Parathyroid adenoma (tissue), 2 donors: ENCODE results near the gene GALNTL6.

ENCODE experiments used
- H2AFZ ChIP-seq: fragments of 300-600 bp; sonication (generic); one replicate; pipeline ENCODE4 v1.7.0; 2017; ENCODE audit warnings: antibody characterized with exemption, mild to moderate bottlenecking
- H3K27ac ChIP-seq: fragments of 300-600 bp; sonication (generic); one replicate; pipeline ENCODE4 v1.7.0; 2017
- H3K27me3 ChIP-seq: fragments of 300-600 bp; sonication (generic); one replicate; pipeline ENCODE4 v1.7.0; 2017; ENCODE audit warnings: low read length; ENCODE audit not compliant: control insufficient read depth, insufficient read depth
- H3K36me3 ChIP-seq: fragments of 300-600 bp; sonication (generic); one replicate; pipeline ENCODE4 v1.7.0; 2017; ENCODE audit warnings: low read length; ENCODE audit not compliant: control insufficient read depth, insufficient read depth
- H3K4me1 ChIP-seq: fragments of 300-600 bp; sonication (generic); one replicate; pipeline ENCODE4 v1.7.0; 2017; ENCODE audit warnings: control low read depth
- H3K4me2 ChIP-seq: fragments of 300-600 bp; sonication (generic); one replicate; pipeline ENCODE4 v1.7.0; 2017; ENCODE audit warnings: low read length
- H3K4me3 ChIP-seq: fragments of 300-600 bp; sonication (generic); one replicate; pipeline ENCODE4 v1.7.0; 2017; ENCODE audit warnings: low read depth, low read length
- H3K79me2 ChIP-seq: fragments of 300-600 bp; sonication (generic); one replicate; pipeline ENCODE4 v1.7.0; 2017; ENCODE audit warnings: control low read depth
- H3K9ac ChIP-seq: fragments of 300-600 bp; sonication (generic); one replicate; pipeline ENCODE4 v1.7.0; 2017; ENCODE audit warnings: mild to moderate bottlenecking
- H3K9me3 ChIP-seq: fragments of 300-600 bp; sonication (generic); one replicate; pipeline ENCODE4 v1.7.0; 2017; ENCODE audit warnings: low read length; ENCODE audit not compliant: control insufficient read depth
- TF ChIP-seq, protein P1 (sequence below): fragments of 300-600 bp; sonication (generic); IDR thresholded peaks from one replicate; pipeline ENCODE4 v1.7.0; 2017; ENCODE audit warnings: antibody characterized with exemption, mild to moderate bottlenecking
- donor health status: primary hyperparathyroidism.

Gene GALNTL6

GRCh38 chr4:172163215-172163614 is 350.0 kb downstream of the GALNTL6 start:
- Histone ChIP-seq H3K4me3 (no peak overlapping the region), H3K4me2 (no peak overlapping the region), H3K36me3 (no peaks in the 10 kb centered on the region), H3K79me2 (no peaks in the 10 kb centered on the region), H3K4me1 (no peaks in the 10 kb centered on the region), H3K27me3 (no peaks in the 10 kb centered on the region), H2AFZ (no peak overlapping the region), H3K27ac (no peak overlapping the region), H3K9ac (no peak overlapping the region), H3K9me3 (no peaks in the 10 kb centered on the region)
- TF ChIP-seq, protein P1, sequence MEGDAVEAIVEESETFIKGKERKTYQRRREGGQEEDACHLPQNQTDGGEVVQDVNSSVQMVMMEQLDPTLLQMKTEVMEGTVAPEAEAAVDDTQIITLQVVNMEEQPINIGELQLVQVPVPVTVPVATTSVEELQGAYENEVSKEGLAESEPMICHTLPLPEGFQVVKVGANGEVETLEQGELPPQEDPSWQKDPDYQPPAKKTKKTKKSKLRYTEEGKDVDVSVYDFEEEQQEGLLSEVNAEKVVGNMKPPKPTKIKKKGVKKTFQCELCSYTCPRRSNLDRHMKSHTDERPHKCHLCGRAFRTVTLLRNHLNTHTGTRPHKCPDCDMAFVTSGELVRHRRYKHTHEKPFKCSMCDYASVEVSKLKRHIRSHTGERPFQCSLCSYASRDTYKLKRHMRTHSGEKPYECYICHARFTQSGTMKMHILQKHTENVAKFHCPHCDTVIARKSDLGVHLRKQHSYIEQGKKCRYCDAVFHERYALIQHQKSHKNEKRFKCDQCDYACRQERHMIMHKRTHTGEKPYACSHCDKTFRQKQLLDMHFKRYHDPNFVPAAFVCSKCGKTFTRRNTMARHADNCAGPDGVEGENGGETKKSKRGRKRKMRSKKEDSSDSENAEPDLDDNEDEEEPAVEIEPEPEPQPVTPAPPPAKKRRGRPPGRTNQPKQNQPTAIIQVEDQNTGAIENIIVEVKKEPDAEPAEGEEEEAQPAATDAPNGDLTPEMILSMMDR: no peak

- H3K27me3 ChIP-seq: no peaks in the 10 kb centered on the region
- no peaks in the 10 kb centered on the region for H3K79me2 ChIP-seq
- H3K4me1 ChIP-seq: no peaks in the 10 kb centered on the region
- no peak overlapping the region for H2AFZ ChIP-seq
- no peak overlapping the region for H3K9ac ChIP-seq
- no peaks in the 10 kb centered on the region for H3K36me3 ChIP-seq
- H3K4me2 ChIP-seq: no peak overlapping the region
- H3K4me3 ChIP-seq: no peak overlapping the region
- no peak overlapping the region for H3K27ac ChIP-seq
- H3K9me3 ChIP-seq: no peaks in the 10 kb centered on the region
- TF ChIP-seq, protein P1: no peak
These were observed 355.7 kb downstream of the GALNTL6 start for GRCh38 chr4:172168888-172169287.

DNA sequence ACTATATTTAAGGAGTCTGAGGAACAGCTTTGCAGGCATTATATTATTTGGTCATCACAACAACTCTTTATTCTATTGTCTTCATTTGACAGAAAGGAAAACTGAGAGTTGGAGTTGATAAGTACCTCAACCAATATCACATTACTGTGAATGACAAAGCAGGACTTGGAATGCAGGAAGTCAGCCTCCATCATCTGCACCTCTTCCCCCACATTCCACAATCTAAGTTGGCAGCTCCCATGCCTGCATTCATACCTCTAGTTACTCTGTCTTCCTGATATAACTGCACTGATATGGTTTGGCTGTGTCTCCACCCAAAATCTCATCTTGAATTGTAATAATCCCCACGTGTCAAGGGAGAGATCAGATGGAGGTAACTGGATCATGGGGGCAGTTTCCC is 356.7 kb downstream of the GALNTL6 start:
- TF ChIP-seq, protein P1: no peak
- Histone ChIP-seq H3K27me3 (no peaks in the 10 kb centered on the region), H3K79me2 (no peaks in the 10 kb centered on the region), H3K36me3 (no peaks in the 10 kb centered on the region), H2AFZ (no peak overlapping the region), H3K4me2 (no peak overlapping the region), H3K9me3 (no peaks in the 10 kb centered on the region), H3K27ac (no peak overlapping the region), H3K9ac (no peak overlapping the region), H3K4me1 (no peaks in the 10 kb centered on the region), H3K4me3 (no peak overlapping the region)

- Histone ChIP-seq H3K27ac (no peak overlapping the region), H3K4me2 (no peak overlapping the region), H3K4me1 (no peaks in the 10 kb centered on the region), H3K9ac (no peak overlapping the region), H3K36me3 (no peaks in the 10 kb centered on the region), H2AFZ (no peak overlapping the region), H3K9me3 (no peaks in the 10 kb centered on the region), H3K27me3 (no peaks in the 10 kb centered on the region), H3K79me2 (no peaks in the 10 kb centered on the region), H3K4me3 (no peak overlapping the region)
- TF ChIP-seq, protein P1: no peak
These were observed 360.0 kb downstream of the GALNTL6 start for GRCh38 chr4:172173206-172173605.

GRCh38 chr4:172177382-172177781 is 364.2 kb downstream of the GALNTL6 start:
- no peak overlapping the region for H3K27ac ChIP-seq
- H3K4me2 ChIP-seq: no peak overlapping the region
- H3K4me3 ChIP-seq: no peak overlapping the region
- TF ChIP-seq, protein P1: no peak
- no peaks in the 10 kb centered on the region for H3K79me2 ChIP-seq
- H3K4me1 ChIP-seq: no peaks in the 10 kb centered on the region
- H2AFZ ChIP-seq: no peak overlapping the region
- no peaks in the 10 kb centered on the region for H3K27me3 ChIP-seq
- H3K9ac ChIP-seq: no peak overlapping the region
- no peaks in the 10 kb centered on the region for H3K36me3 ChIP-seq
- no peaks in the 10 kb centered on the region for H3K9me3 ChIP-seq
